HG03066 (cell line): ENCODE measurements around the gene DPH5.
"Not testable (repeated sequence)": the region's sequence is repeated elsewhere in the genome, so short reads cannot be mapped to it uniquely, and the experiment has no call there.

Source experiments
- ATAC-seq: cut with Tn5 transposase; IDR thresholded peaks from one replicate; pipeline ENCODE4 v1.9.1; 2021; ENCODE audit warnings: low read depth; ENCODE audit not compliant: unreplicated experiment

Gene DPH5

GRCh38 chr1:101025657-101026429, at the start of gene DPH5:
Gene DPH5, minus strand, starts transcription at chr1:101025784. Its CDS starts 341 bp downstream, at chr1:101025443.
- ATAC-seq: peak; percentile 76

GRCh38 chr1:101073836-101074235, 48.3 kb upstream of the DPH5 start:
- ATAC-seq: no peak

DNA sequence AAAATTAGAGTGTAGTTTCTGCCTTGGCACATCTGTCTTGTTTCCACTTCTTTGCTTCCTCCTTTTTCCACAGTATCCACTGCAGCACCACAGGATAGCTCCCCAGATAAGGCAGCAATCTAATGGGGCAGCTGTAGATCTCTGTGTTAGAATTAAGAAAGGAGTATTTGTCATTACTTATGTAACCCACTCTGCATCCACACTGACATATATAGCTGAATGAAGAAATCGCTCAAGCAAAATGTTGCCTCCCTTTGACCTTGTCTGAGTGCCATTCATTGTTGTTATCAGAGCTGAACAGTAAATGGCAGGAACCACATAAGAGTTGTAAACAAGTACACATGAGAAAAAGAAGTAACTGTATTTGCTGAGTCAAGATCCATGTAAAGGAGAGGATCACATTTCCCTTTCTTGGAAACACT, 45.9 kb upstream of the DPH5 start:
- no peak for ATAC-seq

GRCh38 chr1:101069158-101069557, 43.6 kb upstream of the DPH5 start:
- ATAC-seq: no peak

GRCh38 chr1:101066937-101067335, 41.4 kb upstream of the DPH5 start:
- ATAC-seq: not testable (repeated sequence)

DNA sequence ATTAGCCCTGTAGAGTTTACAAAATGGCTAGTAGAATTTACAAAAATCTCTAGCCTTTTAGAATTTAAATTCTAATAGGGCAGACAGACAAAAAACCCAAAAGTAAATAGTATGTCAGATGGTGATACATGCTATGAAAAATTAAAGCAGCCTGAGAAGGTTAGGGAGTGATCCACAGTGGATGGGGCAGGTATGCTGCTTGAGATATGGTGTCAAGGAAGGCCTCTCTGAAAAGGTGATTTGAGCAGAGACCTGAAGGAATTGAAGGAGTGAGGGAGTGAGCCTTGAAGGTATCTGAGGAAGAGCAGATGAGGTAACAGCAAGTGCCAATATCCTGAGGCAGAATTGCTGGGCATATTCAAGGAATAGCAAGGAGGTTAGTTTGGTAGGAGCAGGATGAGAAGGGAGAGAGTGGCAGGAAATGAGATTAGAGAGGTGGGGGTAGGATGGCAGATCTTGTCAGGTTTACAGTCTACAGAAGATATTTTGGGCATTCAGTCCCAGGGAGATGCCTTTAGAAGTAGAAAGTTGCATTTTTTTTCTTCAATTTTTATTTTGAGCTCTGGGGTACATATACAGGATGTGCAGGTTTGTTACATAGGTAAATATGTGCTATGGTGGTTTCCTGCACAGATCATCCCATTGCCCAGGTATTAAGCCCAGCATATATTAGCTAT, 40.8 kb upstream of the DPH5 start:
- no peak for ATAC-seq

GRCh38 chr1:101065575-101065974, 40.0 kb upstream of the DPH5 start:
- ATAC-seq: no peak

GRCh38 chr1:101064697-101065096, 39.1 kb upstream of the DPH5 start:
- no peak for ATAC-seq

GRCh38 chr1:101060992-101061391, 35.4 kb upstream of the DPH5 start:
- peak; percentile 79 for ATAC-seq

- ATAC-seq: no peak
Measured at GRCh38 chr1:101059945-101060542, 34.5 kb upstream of the DPH5 start.

DNA sequence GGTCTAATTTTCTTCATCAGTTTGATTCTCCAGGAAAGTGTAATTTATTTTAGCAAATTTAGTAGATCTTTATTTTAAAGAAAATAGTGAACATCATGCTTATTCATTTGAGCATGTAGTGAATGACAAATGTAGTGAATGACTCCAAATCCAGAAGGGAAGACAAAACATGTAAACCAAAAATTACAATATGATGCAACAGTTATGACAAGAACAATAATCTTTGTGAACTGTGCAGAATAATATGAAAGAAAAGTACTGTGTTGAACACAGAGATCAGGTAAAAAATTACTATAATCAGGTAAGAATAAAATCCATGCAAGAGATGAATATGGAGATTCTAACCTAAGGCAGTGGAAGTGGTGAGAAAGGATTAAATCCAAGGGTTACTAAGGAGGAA, 30.0 kb upstream of the DPH5 start:
- ATAC-seq: no peak

DNA sequence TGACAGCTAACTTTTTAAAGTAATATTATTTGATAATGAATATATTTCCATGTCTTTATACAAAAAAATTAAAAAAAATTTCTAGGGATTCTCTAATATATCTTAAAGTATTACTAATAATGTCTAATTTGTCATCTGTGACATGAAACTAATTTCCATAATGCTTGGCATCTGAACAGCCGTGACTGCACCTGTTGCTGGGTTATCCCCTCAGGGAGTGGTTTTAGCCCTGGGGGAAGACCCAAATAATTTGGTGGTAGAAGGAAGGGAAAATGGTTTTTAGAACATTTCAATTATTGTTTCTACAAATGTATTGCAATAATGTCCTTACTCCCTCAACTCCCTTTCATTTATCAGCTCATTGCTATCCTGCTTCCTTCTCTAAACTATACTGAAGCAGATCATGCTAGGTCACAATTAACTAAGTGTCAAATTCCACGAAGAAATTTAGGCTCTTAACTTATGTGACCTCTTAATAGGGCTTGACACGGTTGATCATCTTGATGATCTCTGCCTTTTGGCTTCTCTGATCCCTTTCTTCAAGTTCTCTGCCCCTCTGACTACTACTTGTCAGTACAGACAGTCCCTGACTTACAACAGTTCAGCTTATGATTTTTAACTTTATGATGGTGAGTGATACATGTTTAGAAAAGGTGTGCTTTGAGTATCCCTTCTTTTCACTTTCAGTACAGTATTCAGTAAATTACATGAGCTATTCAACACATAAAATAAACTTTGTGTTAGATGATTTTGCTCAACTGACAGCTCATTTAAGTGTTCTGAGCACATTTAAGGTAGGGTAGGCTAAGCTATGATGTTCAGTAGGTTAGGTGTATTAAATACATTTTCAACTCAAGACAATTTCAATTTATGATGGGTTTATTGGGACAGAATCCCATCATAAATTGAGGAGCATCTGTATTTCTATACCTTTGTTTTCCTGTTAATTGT, 26.4 kb upstream of the DPH5 start:
- peak; percentile 73 for ATAC-seq

DNA sequence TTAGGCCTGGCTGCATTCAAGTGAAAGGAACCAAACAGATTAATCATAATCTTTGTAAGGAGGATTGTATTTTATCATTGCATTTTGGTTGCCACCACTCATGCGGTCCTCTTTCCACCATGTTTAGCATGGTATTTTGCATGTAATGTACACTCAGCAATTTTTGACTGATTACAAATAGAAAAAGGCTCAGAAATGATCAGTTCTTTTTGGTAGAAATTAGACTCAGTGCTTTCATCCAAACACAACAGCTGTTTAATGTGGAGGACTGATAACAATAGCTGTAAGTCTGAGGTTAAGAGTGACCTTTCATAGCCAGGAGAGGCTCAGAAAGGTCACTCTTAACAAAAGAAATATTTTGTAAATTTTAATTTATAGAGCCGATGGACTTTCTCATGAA, 25.3 kb upstream of the DPH5 start:
- no peak for ATAC-seq

- no peak for ATAC-seq
Measured at GRCh38 chr1:101044749-101045148, 19.2 kb upstream of the DPH5 start.

DNA sequence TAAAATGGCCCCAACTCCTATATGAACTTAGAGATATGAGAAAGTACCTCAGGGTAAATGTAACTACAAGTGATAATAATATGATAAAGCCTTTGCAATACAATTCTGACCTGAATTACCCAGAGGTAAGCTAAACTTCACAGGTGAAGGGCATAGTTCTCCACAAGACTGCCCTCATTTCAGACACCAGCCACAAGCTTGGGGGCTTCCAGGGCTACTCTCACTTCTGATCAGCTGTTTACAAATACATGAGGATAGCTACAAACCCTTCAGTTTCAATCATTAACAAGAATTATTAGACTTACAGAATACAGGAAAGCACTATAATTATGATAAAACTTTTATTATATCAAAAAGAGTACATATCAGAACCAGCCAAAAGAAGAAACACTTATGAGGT, 18.7 kb upstream of the DPH5 start:
- no peak for ATAC-seq

DNA sequence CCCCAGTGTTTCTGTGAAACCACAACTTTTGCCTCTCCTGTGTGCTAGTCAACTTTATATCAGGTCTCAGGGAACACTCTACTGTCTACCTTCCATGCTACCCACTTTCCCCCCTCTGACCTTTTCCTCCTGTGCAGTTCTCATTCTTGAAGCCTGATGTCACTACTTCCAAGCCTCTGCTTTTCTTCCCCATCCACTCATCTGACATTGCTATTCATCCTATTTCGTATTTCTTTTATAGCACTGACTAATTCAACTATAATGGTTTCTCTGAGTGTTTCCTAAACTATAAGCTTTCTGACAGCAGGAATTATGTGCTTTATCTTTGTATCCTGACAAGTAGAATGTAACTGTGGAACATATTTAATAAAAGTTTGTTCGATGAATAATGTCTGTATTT, 18.2 kb upstream of the DPH5 start:
- no peak for ATAC-seq

DNA sequence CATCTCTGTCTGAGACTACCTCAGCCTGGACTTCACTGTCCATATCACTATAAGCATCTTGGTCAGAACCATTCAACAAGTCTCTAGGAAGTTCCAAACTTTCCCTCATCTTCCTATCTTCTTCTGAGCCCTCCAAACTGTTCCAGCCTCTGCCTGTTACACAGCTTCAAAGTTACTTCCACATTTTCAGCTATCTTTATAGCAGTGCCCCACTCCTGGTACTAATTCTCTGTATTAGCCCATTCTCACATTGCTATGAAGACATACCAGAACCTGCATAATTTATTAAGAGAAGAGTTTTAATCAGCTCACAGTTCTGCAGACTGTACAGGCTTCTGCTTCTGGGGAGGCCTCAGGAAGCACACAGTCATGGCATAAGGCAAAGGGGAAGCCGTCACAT, 15.7 kb upstream of the DPH5 start:
- ATAC-seq: no peak

DNA sequence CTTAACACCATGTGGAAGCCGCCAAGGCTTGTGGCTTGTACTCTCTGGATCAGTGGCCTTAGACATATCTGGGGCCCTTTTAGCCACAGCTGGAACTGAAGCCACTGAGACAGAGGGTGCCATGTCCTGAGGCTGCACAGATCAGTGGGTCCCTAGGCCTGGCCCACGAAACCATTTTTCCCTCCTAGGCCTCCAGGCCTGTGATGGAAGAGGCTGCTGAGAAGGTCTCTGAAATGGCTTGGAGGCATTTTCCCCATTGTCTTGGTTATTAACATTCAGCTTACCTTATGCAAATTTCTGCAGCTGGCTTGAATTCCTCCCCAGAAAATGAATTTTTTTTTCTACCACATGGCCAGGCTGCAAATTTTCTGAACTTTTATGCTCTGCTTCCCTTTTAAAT, 15.1 kb upstream of the DPH5 start:
- no peak for ATAC-seq

DNA sequence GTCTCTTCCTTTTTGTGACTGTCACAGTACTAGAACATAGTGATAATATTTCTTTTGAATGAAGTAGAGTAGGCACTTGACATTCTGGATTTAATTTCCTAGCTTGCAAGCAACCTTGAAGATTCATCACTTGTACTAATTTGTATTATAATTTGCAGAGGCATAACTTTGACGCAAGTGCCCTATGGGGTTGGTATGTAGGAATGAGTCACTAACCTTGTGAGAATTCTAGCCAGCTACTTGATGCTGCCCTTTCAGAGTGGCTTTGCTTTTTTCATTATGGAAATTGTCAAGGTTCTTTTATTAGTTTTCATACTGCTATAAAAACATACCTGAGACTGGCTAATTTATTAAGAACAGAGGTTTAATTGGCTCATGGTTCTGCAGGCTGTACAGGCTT, 13.7 kb upstream of the DPH5 start:
- no peak for ATAC-seq

DNA sequence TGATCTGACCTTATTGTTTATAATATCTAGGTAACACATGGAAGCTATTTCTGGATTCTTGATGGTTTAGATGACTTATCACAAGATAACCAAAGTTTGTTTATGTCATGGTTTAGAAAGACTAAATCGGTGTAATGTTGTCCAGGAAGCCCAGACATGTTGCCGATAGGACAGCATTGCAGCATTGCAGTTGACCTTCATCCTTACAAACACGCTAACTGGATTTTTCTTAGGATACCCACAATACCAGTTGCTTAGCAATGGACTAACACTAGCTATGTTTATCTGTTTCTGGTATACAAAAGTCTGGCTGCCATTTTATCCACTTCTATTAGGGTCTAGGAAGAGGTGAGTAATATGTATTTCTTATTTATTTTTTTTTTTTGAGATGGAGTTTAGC, 11.7 kb upstream of the DPH5 start:
- no peak for ATAC-seq

GRCh38 chr1:101033017-101033416, 7.4 kb upstream of the DPH5 start:
- ATAC-seq: no peak
